MM.1S (cell line): ENCODE measurements around the gene EPYC.
A peak's percentile ranks its signal among the peaks of the same experiment; 100 is the strongest.

Source experiments
- DNase-seq: peaks from one replicate; pipeline ENCODE4 v3.0.0-alpha.2; 2015
- H2AFZ ChIP-seq: fragments of 300-600 bp; sonication (generic); 2 replicates; pipeline ENCODE4 v1.6.0; 2016; ENCODE audit warnings: antibody characterized with exemption, low read length
- H3F3A ChIP-seq: fragments of 300-600 bp; sonication (generic); 2 replicates; pipeline ENCODE4 v1.6.1; 2016; ENCODE audit warnings: mild to moderate bottlenecking, antibody characterized with exemption, low read length, moderate library complexity, mixed read lengths; ENCODE audit not compliant: insufficient read depth
- H3K27ac ChIP-seq: fragments of 300-600 bp; sonication (generic); 2 replicates; pipeline ENCODE4 v1.5.1; 2016; ENCODE audit warnings: mild to moderate bottlenecking, low read length
- H3K27me3 ChIP-seq: fragments of 300-600 bp; sonication (generic); replicated peaks from 2 replicates; pipeline ENCODE4 v1.6.0; 2016; ENCODE audit warnings: low read length; ENCODE audit not compliant: insufficient read depth
- H3K36me3 ChIP-seq: fragments of 300-600 bp; sonication (generic); replicated peaks from 2 replicates; pipeline ENCODE4 v1.6.1; 2016; ENCODE audit warnings: mild to moderate bottlenecking, low read length, mixed read lengths; ENCODE audit not compliant: insufficient read depth
- H3K4me1 ChIP-seq: fragments of 300-600 bp; sonication (generic); 2 replicates; pipeline ENCODE4 v1.6.1; 2016; ENCODE audit warnings: low read length, mixed read lengths
- H3K4me2 ChIP-seq: fragments of 300-600 bp; sonication (generic); 2 replicates; pipeline ENCODE4 v1.6.0; 2016; ENCODE audit warnings: low read depth, low read length
- H3K4me3 ChIP-seq: fragments of 300-600 bp; sonication (generic); 2 replicates; pipeline ENCODE4 v1.5.1; 2016; ENCODE audit warnings: low read length, mixed read lengths
- H3K79me2 ChIP-seq: fragments of 300-600 bp; sonication (generic); 2 replicates; pipeline ENCODE4 v1.6.1; 2016; ENCODE audit warnings: mixed run types, low read length, mixed read lengths
- H3K9ac ChIP-seq: fragments of 300-600 bp; sonication (generic); 2 replicates; pipeline ENCODE4 v1.6.1; 2016; ENCODE audit warnings: low read length, mixed read lengths
- H3K9me2 ChIP-seq: fragments of 300-600 bp; sonication (generic); replicated peaks from 2 replicates; pipeline ENCODE4 v1.6.1; 2016; ENCODE audit warnings: mild to moderate bottlenecking, low read length, mixed read lengths; ENCODE audit not compliant: insufficient read depth
- H3K9me3 ChIP-seq: fragments of 300-600 bp; sonication (generic); replicated peaks from 2 replicates; pipeline ENCODE4 v1.6.1; 2016; ENCODE audit warnings: mild to moderate bottlenecking, low read length, mixed read lengths; ENCODE audit not compliant: insufficient read depth
- H4K20me1 ChIP-seq: fragments of 300-600 bp; sonication (generic); 2 replicates; pipeline ENCODE4 v1.6.1; 2016; ENCODE audit warnings: mild to moderate bottlenecking, low read length, moderate library complexity, mixed read lengths; ENCODE audit not compliant: insufficient read depth
- EZH2 ChIP-seq: fragments of 300-600 bp; sonication (generic); optimal IDR thresholded peaks from 2 replicates; pipeline ENCODE3; 2017; ENCODE audit warnings: low read depth, mild to moderate bottlenecking, antibody characterized with exemption, low read length, mixed read lengths
- EZH2phosphoT487 ChIP-seq: fragments of 300-600 bp; sonication (generic); IDR thresholded peaks from 2 replicates; pipeline ENCODE4 v1.6.1; 2018; ENCODE audit warnings: antibody characterized with exemption, low read length
- TF ChIP-seq, protein P1 (sequence below): fragments of 300-600 bp; sonication (generic); IDR thresholded peaks from 2 replicates; pipeline ENCODE4 v1.5.1; 2016; ENCODE audit warnings: antibody characterized with exemption, low read length, mixed read lengths

Gene EPYC

DNA sequence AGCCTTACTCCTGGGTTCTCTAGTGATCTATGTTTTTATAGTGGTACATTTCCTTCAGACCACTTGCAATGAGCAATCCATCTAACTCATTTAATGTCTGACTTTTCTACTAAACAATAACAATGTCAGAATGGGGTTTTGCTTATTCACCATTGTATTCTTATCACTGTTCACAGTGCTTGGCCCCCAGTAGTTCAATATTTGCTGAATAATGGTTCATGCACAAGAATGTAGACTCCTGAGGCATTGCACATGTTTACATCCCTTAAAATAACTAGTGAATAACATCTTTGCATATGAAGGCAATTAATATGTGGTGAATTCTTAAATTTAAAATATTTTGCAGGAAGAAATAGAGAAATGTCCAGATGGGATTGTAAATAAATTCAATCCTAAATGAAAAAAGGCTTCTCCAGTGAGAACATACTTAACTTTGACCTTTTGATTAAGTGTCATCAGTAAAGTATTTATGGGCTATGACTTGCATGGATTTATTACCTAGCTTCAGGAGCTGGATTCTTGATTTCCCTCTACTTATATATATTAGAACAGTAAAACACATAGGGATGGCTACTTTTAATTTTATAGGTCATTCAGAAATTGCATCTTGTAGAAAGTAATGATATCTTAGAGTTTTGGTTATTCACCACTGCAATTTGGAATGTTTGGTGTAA is 53.2 kb downstream of the EPYC start:
- H3K4me3 ChIP-seq: no peak overlapping the region
- H3K79me2 ChIP-seq: no peaks in the 10 kb centered on the region
- no peak overlapping the region for H3K9ac ChIP-seq
- no peaks in the 10 kb centered on the region for H3K4me1 ChIP-seq
- H2AFZ ChIP-seq: no peak overlapping the region
- H3F3A ChIP-seq: no peaks in the 10 kb centered on the region
- DNase-seq: no peak
- no peak overlapping the region for H3K4me2 ChIP-seq
- no peaks in the 10 kb centered on the region for H3K36me3 ChIP-seq
- TF ChIP-seq, protein P1, sequence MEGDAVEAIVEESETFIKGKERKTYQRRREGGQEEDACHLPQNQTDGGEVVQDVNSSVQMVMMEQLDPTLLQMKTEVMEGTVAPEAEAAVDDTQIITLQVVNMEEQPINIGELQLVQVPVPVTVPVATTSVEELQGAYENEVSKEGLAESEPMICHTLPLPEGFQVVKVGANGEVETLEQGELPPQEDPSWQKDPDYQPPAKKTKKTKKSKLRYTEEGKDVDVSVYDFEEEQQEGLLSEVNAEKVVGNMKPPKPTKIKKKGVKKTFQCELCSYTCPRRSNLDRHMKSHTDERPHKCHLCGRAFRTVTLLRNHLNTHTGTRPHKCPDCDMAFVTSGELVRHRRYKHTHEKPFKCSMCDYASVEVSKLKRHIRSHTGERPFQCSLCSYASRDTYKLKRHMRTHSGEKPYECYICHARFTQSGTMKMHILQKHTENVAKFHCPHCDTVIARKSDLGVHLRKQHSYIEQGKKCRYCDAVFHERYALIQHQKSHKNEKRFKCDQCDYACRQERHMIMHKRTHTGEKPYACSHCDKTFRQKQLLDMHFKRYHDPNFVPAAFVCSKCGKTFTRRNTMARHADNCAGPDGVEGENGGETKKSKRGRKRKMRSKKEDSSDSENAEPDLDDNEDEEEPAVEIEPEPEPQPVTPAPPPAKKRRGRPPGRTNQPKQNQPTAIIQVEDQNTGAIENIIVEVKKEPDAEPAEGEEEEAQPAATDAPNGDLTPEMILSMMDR: no peak
- no peak for TF ChIP-seq EZH2phosphoT487
- TF ChIP-seq EZH2: no peak
- H3K9me3 ChIP-seq: no peaks in the 10 kb centered on the region
- H3K27ac ChIP-seq: no peak overlapping the region
- no peaks in the 10 kb centered on the region for H4K20me1 ChIP-seq
- no peaks in the 10 kb centered on the region for H3K9me2 ChIP-seq
- H3K27me3 ChIP-seq: no peaks in the 10 kb centered on the region

DNA sequence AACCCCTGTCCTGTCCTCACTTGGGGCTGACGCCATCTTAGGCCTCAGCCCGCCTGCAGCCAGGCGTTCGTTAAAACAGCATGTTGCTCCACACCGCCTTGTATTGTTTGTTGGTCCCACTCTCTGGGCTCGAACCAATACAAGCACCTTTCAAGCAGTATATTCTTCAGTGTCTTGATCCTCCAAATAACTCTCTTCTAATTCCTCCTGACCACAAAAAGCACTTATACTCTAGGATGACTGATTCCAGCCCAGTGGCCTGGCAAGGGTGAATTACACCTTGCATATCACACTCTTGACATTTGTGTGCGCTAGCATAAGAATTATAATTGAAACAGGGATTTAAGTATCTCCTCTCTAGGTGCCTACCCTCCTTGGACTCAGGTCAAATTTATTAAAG is 56.9 kb downstream of the EPYC start:
- H3K4me3 ChIP-seq: no peak overlapping the region
- no peaks in the 10 kb centered on the region for H4K20me1 ChIP-seq
- no peak overlapping the region for H3K4me2 ChIP-seq
- H2AFZ ChIP-seq: no peak overlapping the region
- H3K9me2 ChIP-seq: no peaks in the 10 kb centered on the region
- no peaks in the 10 kb centered on the region for H3K79me2 ChIP-seq
- no peak overlapping the region for H3K9ac ChIP-seq
- no peak for DNase-seq
- no peaks in the 10 kb centered on the region for H3F3A ChIP-seq
- TF ChIP-seq, protein P1: no peak
- TF ChIP-seq EZH2: no peak
- no peaks in the 10 kb centered on the region for H3K27me3 ChIP-seq
- H3K27ac ChIP-seq: no peak overlapping the region
- no peaks in the 10 kb centered on the region for H3K9me3 ChIP-seq
- no peaks in the 10 kb centered on the region for H3K36me3 ChIP-seq
- H3K4me1 ChIP-seq: no peaks in the 10 kb centered on the region

DNA sequence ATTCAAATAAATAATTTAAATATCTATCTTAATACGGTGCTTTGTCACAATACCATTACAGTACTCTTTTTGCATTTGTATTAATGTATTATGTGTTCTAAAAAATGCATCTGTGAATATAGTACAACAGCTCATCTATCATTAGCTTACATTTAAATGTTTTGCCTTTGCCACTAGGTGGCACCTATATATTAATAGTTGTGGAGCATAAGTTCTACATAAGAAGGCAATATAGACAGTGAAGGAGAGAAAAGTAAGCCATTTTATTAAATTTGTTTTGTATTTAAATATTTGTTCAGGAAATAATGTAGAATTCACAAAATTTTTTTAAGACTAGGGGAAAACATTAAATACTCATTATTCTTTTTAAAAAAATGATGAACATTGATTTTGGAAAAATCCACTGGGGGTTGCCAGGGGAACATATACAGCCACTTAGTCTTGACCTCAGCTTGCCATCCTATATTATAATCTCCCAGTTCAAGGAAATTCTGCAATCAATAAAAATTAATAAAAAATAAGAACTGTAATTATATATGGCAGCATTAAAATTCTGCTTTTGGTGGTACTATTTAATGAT is 59.6 kb downstream of the EPYC start:
- TF ChIP-seq EZH2phosphoT487: no peak
- TF ChIP-seq, protein P1: peak; percentile 54
- no peaks in the 10 kb centered on the region for H3K4me1 ChIP-seq
- DNase-seq: peak; percentile 48
- no peaks in the 10 kb centered on the region for H3K36me3 ChIP-seq
- H3K4me3 ChIP-seq: no peak overlapping the region
- H4K20me1 ChIP-seq: no peaks in the 10 kb centered on the region
- no peak overlapping the region for H2AFZ ChIP-seq
- H3K79me2 ChIP-seq: no peaks in the 10 kb centered on the region
- H3K9me3 ChIP-seq: no peaks in the 10 kb centered on the region
- no peak overlapping the region for H3K27ac ChIP-seq
- H3K27me3 ChIP-seq: no peaks in the 10 kb centered on the region
- H3F3A ChIP-seq: no peaks in the 10 kb centered on the region
- H3K9me2 ChIP-seq: no peaks in the 10 kb centered on the region
- H3K4me2 ChIP-seq: no peak overlapping the region
- no peak overlapping the region for H3K9ac ChIP-seq
